ENCODE results near the gene FBXL19. TPM values are rescaled to one million over a fixed set of nuclear protein-coding genes. Genes with fewer than 3 reads are reported as not detected.
A peak's percentile ranks its signal among the peaks of the same experiment; 100 is the strongest.
"Not testable (repeated sequence)": the region's sequence is repeated elsewhere in the genome, so short reads cannot be mapped to it uniquely, and the experiment has no call there.

FBXL19 gene
- total RNA-seq, 1 donor from 2014 or later = 34.3 TPM

DNA sequence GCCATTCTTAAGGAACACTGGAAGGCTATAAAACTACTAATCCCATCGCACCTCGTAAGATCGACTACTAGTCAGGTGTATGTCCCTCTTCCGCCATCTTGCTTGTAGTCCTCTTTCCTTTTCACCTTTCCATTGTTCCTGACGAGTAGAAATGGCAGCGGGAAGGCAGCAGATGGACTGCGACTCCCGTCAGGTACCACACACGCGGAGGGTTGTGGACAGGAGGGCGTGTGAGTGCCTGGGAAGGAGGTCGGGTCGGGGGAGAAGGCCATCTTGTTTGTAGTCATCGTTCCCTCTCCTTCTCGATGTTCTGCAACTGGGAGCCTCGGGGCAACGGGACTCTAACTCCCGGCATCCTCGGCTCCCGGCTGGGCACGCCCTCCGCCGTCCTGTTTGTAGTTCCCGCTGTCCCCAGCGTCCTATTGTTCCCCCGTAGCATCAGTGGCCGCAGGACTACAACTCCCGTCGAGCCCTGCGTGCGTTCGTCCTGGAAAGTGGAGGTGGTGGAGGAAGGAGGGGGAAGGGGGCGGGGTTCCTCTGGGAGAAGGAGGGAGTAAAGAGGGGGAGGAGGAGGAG, 324 bp upstream of the FBXL19 start:
- DNase-seq (ENCODE audit: low read depth) = peak; percentile 98

DNA sequence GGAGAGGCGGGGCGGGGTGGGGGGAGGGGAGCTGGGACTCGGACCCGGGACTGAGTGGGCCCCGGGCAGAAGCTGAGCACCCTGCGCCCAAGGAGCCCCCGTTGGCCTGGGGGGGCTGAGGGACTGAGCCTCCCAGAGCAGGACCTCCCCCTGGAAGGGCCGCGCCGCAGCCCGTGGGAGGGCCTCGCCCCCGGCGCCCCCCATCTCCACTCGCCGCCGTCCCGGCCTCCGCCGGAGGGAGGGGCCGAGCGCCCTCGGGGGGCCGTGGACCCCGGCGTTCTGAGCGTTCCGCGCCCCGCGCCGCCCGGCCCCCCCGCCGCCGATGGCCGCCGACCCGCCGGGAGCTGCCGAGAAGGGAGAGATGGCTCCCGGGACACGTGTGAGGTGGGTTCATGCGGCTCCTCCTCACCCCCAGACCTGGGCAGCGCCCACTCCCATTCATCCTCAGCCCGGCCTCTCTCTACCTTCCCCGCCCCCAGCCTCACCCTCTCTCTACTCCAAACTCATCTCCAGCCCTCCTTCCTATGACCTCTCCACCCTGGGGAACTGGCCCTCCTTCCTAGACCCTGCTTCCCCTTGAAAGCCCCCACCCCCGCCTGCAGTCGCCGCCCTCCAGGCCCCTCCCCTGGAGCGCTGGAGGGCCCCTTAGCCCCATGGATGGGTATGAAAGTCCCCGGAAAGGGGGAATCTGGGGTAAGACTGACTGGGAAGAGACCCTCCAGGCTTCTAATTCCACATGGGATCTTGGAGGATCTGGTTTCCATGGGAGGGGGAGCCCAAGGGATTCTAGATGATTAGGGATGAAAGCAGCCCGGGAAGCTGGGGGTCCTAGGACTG, 922 bp downstream of the FBXL19 start:
- DNase-seq (ENCODE audit: low read depth) = no peak

GRCh38 chr16:30924913-30925631, 1.7 kb downstream of the FBXL19 start:
- DNase-seq (ENCODE audit: low read depth) = no peak

DNA sequence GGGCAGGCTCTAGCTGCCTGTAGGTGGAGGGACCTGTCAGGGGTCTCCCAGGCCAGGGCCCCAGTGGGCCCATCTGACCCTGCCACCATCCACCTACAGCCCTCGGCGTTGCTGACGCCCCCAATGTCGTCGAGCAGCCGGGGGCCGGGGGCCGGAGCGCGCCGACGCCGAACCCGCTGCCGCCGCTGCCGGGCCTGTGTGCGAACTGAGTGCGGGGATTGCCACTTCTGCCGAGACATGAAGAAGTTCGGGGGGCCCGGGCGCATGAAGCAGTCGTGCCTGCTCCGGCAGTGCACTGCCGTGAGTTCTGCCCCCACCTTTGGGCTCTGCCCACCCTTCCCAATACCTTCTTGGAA, 2.2 kb downstream of the FBXL19 start:
- DNase-seq (ENCODE audit: low read depth) = no peak

- DNase-seq (ENCODE audit: low read depth) = no peak
Observed at GRCh38 chr16:30925995-30926811, 2.8 kb downstream of the FBXL19 start.

DNA sequence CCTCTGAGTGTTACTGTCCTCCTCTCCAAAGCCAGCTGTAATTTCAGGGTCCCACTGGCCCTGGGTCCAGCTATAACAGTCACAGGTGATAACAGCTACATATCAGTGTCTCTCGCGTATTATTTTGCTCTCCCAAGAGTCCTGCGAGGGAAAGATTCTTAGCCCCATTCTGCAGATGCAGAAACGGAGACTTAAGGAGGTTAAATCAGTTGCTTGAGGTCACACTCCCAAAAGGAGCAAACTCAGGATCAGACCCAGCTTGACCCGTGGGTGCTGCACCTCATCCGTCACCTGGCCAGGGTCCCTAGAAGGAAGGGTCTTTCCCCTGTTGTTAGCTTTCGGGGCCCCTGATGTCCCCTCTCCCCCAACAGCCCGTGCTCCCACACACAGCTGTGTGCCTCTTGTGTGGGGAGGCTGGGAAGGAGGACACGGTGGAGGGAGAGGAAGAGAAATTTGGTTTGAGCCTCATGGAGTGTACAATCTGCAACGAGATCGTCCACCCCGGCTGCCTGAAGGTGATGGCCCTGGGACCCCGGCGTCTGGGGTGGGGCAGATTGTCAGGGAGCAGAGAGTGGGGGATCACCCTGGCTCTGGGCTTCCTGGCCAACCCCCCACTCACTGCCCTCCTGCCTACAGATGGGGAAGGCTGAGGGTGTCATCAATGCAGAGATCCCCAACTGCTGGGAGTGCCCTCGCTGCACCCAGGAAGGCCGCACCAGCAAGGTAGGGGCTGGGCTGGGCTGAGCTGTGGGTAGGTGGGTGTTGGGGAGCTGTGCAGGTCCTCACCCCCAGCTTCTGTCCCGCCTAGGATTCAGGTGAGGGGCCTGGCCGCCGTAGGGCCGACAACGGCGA, 3.8 kb downstream of the FBXL19 start:
- no peak for DNase-seq (ENCODE audit: low read depth)

GRCh38 chr16:30927789-30928378, 4.5 kb downstream of the FBXL19 start:
- peak; percentile 29 for DNase-seq (ENCODE audit: low read depth)

- DNase-seq (ENCODE audit: low read depth) = no peak
Observed at GRCh38 chr16:30928390-30928789, 5.0 kb downstream of the FBXL19 start.

- DNase-seq (ENCODE audit: low read depth) = no peak
Observed at GRCh38 chr16:30929167-30929566, 5.8 kb downstream of the FBXL19 start.

DNA sequence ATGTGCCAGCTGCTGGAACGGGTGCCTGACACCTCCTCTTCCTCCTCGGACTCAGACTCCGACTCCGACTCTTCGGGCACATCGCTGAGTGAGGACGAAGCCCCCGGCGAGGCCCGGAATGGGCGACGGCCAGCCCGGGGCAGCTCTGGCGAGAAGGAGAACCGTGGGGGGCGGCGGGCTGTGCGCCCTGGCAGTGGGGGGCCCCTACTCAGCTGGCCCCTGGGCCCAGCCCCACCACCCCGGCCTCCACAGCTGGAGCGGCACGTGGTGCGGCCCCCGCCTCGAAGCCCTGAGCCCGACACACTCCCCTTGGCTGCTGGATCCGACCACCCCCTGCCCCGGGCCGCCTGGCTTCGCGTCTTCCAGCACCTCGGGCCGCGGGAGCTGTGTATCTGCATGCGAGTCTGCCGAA, 6.8 kb downstream of the FBXL19 start:
- no peak for DNase-seq (ENCODE audit: low read depth)

DNA sequence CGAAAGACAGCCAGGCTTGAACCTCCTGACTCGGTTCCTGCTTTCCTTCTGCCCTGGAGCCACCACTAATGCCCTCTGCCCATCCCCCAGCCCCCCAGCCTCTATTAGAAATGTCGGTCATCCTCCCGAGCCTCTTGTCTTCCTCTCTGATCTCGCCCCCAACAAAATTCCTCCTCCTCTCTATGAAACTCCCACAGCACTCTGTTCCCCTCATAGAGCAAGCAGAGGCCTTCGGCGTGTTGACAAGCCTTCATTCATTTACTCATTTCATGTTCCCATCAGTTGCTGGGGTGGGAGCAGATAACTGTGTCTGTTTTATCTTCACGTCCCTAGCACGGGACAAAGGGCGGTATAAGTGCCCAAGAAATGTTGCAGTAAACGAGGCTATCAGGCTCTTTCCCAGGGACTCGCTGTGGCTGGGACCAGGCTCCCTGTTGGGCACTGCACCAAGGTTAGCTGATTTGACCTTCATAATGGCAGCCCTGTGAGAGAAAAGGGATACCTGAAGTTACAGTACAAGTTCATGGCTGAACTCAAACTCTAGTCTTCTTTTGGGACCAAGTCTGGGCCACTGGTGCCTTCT, 7.8 kb downstream of the FBXL19 start:
- no peak for DNase-seq (ENCODE audit: low read depth)

- DNase-seq (ENCODE audit: low read depth) = peak; percentile 36
Observed at GRCh38 chr16:30934827-30935557, 11.6 kb downstream of the FBXL19 start.

DNA sequence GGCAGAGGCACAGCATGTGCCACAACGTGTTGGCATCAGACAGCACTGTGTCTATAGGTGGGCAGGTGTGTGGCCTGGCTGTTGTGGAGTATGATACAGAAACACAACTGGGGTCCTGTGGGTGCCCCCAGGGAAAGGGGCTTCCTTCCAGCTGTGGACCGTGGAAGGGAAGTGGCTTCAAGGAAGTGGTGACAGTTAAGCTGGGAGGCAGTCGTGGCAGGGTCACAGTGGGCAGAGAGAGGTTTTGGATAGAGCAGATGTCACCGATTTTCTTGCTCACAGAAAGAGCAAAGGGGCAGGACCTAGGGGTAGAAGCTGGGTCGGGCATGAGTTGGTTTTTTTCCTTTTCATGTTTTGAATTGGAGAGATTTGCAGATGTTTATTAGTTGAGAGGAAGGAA, 14.3 kb downstream of the FBXL19 start:
- DNase-seq (ENCODE audit: low read depth) = no peak

DNA sequence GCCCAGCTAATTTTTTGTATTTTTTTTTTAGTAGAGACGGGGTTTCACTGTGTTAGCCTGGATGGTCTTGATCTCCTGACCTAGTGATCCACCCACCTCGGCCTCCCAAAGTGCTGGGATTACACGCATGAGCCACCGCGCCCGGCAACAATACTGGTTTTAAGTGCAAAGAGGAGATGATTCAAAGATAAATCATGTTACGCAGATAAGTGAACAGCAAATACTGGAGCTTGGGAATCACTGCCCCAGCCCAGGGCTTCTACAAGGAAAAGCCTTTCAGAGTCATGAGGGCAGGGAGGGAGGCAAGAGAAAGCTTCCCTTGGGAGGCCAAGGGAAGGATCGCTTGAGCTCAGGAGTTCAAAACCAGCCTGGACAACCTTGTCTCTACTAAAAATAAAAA, 16.2 kb downstream of the FBXL19 start:
- not testable (repeated sequence) for DNase-seq (ENCODE audit: low read depth)

- peak; percentile 59 for DNase-seq (ENCODE audit: low read depth)
Observed at GRCh38 chr16:30941600-30942425, 18.4 kb downstream of the FBXL19 start.

- no peak for DNase-seq (ENCODE audit: low read depth)
Observed at GRCh38 chr16:30942426-30942806, 19.0 kb downstream of the FBXL19 start.

DNA sequence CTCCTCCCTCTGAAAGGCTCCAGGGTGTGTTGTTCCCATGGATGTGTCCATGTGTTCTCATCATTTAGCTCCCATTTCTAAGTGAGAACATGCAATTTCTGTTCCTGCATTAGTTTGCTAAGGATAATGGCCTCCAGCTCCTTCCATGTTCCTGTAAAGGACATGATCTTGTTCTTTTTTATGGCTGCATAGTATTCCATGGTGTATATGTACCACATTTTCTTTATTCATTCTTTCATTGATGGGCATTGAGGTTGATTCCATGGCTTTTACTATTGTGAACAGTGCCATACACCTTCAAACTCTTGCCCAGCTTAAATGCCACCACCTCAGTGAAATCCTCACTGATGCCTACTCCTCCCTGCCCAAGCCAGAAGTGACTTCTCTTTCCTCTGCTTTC, 21.0 kb downstream of the FBXL19 start:
- DNase-seq (ENCODE audit: low read depth) = no peak

- DNase-seq (ENCODE audit: low read depth) = no peak
Observed at GRCh38 chr16:30946671-30947540, 23.5 kb downstream of the FBXL19 start.

Measured in renal cortical epithelial cell (primary cell).